ENCODE data around the gene CHCHD6. TPM values are rescaled to one million over a fixed set of nuclear protein-coding genes. Genes with fewer than 3 reads are reported as not detected.

The CHCHD6 gene
- total RNA-seq, 1 experiment from 2014 or later = 33.0 TPM

DNA sequence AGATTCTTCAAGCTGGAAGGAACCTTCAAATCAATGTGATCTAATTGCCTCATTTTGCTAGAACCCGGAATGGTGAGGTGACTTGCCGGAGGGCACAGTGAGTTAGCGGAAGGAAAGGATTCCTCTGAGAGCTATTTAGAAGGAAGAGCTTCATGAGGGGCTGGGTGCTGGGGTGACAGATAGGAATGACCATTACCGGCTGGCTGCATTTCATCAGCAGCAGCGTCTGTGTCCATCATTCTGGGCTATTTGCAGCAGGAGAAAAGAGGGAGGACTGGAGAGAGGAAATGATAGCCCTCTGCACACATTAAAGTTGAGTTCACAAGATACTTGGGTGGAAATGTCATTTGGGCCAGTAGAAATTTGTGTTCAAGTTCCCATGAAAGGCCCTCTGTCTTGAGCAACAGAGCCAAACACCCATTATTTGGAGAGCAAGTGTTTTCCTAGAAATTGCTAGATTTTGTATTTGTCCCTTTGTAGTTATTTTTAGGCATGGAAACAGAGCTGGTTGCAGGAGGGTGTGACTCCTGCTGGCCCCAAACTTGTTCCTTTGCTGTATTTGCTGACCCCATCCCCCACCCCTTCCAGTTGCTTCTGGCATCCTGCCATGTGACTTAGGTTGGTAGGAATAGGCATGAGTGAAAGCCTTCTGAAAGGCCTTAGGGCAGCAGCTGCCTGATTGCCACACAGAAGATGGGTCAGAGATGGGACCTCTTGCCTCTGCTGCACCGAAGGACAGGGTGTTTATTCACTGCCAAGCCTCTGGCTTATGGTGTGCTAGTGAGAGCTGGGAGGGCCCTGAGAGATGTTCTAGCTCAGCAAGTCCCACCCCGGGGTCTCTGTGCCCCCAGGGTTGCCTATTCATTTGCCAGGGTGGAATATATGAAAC, 191.4 kb downstream of the CHCHD6 start:
- intact Hi-C loops (cut with micrococcal nuclease) = no loop called here

DNA sequence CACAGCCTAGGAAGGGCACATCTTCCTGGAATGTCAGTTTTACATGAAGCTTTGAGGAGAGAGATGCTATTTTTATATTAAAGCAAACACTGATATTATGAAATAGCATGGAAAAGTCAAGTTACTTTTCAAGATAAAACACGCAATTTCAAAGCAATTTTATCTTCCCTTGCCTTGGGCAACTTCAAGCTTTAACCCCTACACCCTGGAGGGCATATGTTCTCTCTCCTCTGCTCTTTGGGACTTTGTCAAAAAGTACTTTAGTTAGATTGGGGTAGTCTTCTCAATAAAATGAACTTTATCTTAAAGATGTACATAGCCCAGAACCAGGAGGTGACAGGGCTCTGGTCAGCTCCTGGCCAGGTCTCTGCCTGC, 192.0 kb downstream of the CHCHD6 start:
- no peaks in the 10 kb centered on the region for H3K9me3 ChIP-seq (ENCODE audit: low read length)
- no peaks in the 10 kb centered on the region for H3K79me2 ChIP-seq (ENCODE audit: low read length)
- H3K27ac ChIP-seq (ENCODE audit: low read length) = no peak overlapping the region
- intact Hi-C loops (cut with micrococcal nuclease) = no loop called here
- H3K4me1 ChIP-seq (ENCODE audit: insufficient read depth, low read length) = peaks cover 27% of the 10 kb centered on the region
- no peaks in the 10 kb centered on the region for H4K20me1 ChIP-seq (ENCODE audit: low read length)
- BruUV-seq (replicated peaks) = no TSS peak
- 0 out of 2 replicates have a peak overlapping the region, but pooled peaks have one; percentile 3 for H3K4me2 ChIP-seq (ENCODE audit: low read length)
- no peak overlapping the region for H3K9ac ChIP-seq (ENCODE audit: low read length)
- DNase-seq (no peak), ATAC-seq (no peak)
- TF ChIP-seq, protein P1, sequence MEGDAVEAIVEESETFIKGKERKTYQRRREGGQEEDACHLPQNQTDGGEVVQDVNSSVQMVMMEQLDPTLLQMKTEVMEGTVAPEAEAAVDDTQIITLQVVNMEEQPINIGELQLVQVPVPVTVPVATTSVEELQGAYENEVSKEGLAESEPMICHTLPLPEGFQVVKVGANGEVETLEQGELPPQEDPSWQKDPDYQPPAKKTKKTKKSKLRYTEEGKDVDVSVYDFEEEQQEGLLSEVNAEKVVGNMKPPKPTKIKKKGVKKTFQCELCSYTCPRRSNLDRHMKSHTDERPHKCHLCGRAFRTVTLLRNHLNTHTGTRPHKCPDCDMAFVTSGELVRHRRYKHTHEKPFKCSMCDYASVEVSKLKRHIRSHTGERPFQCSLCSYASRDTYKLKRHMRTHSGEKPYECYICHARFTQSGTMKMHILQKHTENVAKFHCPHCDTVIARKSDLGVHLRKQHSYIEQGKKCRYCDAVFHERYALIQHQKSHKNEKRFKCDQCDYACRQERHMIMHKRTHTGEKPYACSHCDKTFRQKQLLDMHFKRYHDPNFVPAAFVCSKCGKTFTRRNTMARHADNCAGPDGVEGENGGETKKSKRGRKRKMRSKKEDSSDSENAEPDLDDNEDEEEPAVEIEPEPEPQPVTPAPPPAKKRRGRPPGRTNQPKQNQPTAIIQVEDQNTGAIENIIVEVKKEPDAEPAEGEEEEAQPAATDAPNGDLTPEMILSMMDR (conservative IDR thresholded peaks at IDR 0.05; ENCODE audit: low read depth, low read length) = no peak
- TF ChIP-seq EZH2phosphoT487 (IDR thresholded peaks at IDR 0.05; ENCODE audit: borderline replicate concordance, low read length) = no peak
- no peak for TF ChIP-seq EZH2 (IDR thresholded peaks at IDR 0.05; ENCODE audit: low read length, unreplicated experiment)
- H3K9me2 ChIP-seq (replicated peaks; ENCODE audit: low read length) = no peaks in the 10 kb centered on the region
- no peak overlapping the region for H2AFZ ChIP-seq (ENCODE audit: low read length)
- POLR2A ChIA-PET (ENCODE audit: unreplicated experiment) = no interaction called here
- no peaks in the 10 kb centered on the region for H3K36me3 ChIP-seq (ENCODE audit: low read depth, low read length)
- H3K27me3 ChIP-seq (ENCODE audit: low read length) = no peaks in the 10 kb centered on the region
- no peak overlapping the region for H3K4me3 ChIP-seq (ENCODE audit: low read length)
- no peaks in the 10 kb centered on the region for H3F3A ChIP-seq (ENCODE audit: low read length, unreplicated experiment)
- CTCF ChIA-PET = no interaction called here

More for the DNA sequence above, 191.4 kb downstream of the CHCHD6 start:
- Histone ChIP-seq H3F3A (ENCODE audit: low read length, unreplicated experiment) (no peaks in the 10 kb centered on the region), H4K20me1 (ENCODE audit: low read length) (no peaks in the 10 kb centered on the region), H3K79me2 (ENCODE audit: low read length) (no peaks in the 10 kb centered on the region), H3K9me2 (replicated peaks; ENCODE audit: low read length) (no peaks in the 10 kb centered on the region), H3K36me3 (ENCODE audit: low read depth, low read length) (no peaks in the 10 kb centered on the region), H3K4me3 (ENCODE audit: low read length) (no peak overlapping the region), H2AFZ (ENCODE audit: low read length) (no peak overlapping the region), H3K27ac (ENCODE audit: low read length) (0 out of 2 replicates have a peak overlapping the region, but pooled peaks have one; percentile 14), H3K9ac (ENCODE audit: low read length) (no peak overlapping the region), H3K4me2 (ENCODE audit: low read length) (0 out of 2 replicates have a peak overlapping the region, but pooled peaks have one; percentile 3), H3K27me3 (ENCODE audit: low read length) (no peaks in the 10 kb centered on the region), H3K4me1 (ENCODE audit: insufficient read depth, low read length) (peaks cover 27% of the 10 kb centered on the region), H3K9me3 (ENCODE audit: low read length) (no peaks in the 10 kb centered on the region)
- ChIA-PET POLR2A (ENCODE audit: unreplicated experiment) (no interaction called here), CTCF (no interaction called here)
- no TSS peak for BruUV-seq (replicated peaks)
- TF ChIP-seq EZH2 (IDR thresholded peaks at IDR 0.05; ENCODE audit: low read length, unreplicated experiment) (no peak), EZH2phosphoT487 (IDR thresholded peaks at IDR 0.05; ENCODE audit: borderline replicate concordance, low read length) (no peak)
- TF ChIP-seq, protein P1 (conservative IDR thresholded peaks at IDR 0.05; ENCODE audit: low read depth, low read length) = no peak
- no peak for ATAC-seq
- DNase-seq = peak; percentile 61

DNA sequence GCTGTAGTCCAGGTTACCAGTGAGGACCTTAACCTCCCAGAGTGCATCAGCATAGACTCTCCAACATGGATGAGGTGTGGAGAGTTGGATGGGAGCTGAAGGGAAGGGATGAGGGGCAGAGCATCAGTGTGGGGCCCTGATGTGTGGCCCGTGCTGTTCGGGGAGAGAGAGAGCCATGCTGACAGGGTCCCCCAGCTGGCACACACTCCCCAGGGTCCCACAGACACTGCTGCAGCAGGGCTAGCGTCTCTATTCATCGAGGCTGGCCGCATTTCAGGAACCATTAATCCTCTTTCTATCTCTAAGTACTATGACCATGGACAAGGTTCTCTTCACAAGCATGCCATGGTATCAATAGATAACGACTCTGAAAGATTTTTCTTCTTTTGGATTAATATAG, 192.9 kb downstream of the CHCHD6 start:
- Histone ChIP-seq H3K9me3 (ENCODE audit: low read length) (no peaks in the 10 kb centered on the region), H3K9ac (ENCODE audit: low read length) (no peak overlapping the region), H3K79me2 (ENCODE audit: low read length) (no peaks in the 10 kb centered on the region), H3K36me3 (ENCODE audit: low read depth, low read length) (no peaks in the 10 kb centered on the region), H3K4me2 (ENCODE audit: low read length) (no peak overlapping the region), H3K4me3 (ENCODE audit: low read length) (no peak overlapping the region), H3K27me3 (ENCODE audit: low read length) (no peaks in the 10 kb centered on the region), H3K4me1 (ENCODE audit: insufficient read depth, low read length) (peaks cover 27% of the 10 kb centered on the region), H3K9me2 (replicated peaks; ENCODE audit: low read length) (no peaks in the 10 kb centered on the region), H4K20me1 (ENCODE audit: low read length) (no peaks in the 10 kb centered on the region), H3F3A (ENCODE audit: low read length, unreplicated experiment) (no peaks in the 10 kb centered on the region), H2AFZ (ENCODE audit: low read length) (no peak overlapping the region), H3K27ac (ENCODE audit: low read length) (no peak overlapping the region)
- no peak for TF ChIP-seq EZH2 (IDR thresholded peaks at IDR 0.05; ENCODE audit: low read length, unreplicated experiment)
- TF ChIP-seq EZH2phosphoT487 (IDR thresholded peaks at IDR 0.05; ENCODE audit: borderline replicate concordance, low read length) = no peak
- TF ChIP-seq, protein P1 (conservative IDR thresholded peaks at IDR 0.05; ENCODE audit: low read depth, low read length) = no peak
- CTCF ChIA-PET = no interaction called here
- POLR2A ChIA-PET (ENCODE audit: unreplicated experiment) = no interaction called here
- intact Hi-C loops (cut with micrococcal nuclease) = no loop called here
- DNase-seq (no peak), ATAC-seq (no peak)
- no TSS peak for BruUV-seq (replicated peaks)

Data from PC-3 (cell line).